ENCODE data around the gene UBTF. TPM values are rescaled to one million over a fixed set of nuclear protein-coding genes. Genes with fewer than 3 reads are reported as not detected.

UBTF gene
- total and polyA plus RNA-seq, 2 donors = 54.4 to 76.9 TPM

- H3K36me3 ChIP-seq (ENCODE audit: insufficient read depth) = no peaks in the 10 kb centered on the region
- H3K4me1 ChIP-seq (ENCODE audit: insufficient read depth) = no peaks in the 10 kb centered on the region
- H3K4me3 ChIP-seq (ENCODE audit: low read depth, low read length) = no peak within 1 kb of the TSS
- no peak within 1 kb of the TSS for H3K27ac ChIP-seq (ENCODE audit: low read depth)
- DNase-seq (ENCODE audit: extremely low spot score) = no peak
- 12% methylated on average over 21 of the region's 21 CpGs for WGBS
Observed at GRCh38 chr17:44170499-44171201, 48.8 kb downstream of the UBTF start, which contains the start of gene ASB16. Gene ASB16, plus strand, starts transcription at chr17:44170704. Its CDS starts 86 bp downstream, at chr17:44170790.

DNA sequence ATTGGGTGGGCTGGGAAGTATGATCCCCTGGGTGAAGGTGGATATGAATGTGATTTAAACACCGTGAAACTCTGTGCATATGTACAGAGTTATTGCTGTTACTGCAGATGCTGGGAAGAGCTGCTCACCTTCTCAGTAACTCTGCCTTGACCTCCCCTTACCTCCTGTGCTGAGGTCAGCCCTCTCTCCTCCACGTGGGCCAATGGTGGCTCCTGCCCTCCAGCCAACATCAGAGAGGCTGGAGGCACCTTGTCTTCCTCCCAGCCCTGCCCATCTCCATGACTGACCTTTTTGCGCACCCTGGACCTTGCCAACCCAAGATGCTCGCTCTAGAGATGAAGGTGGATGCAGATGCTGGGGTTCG lies 49.4 kb downstream of the UBTF start:
- Histone ChIP-seq H3K27ac (ENCODE audit: low read depth) (no peak overlapping the region), H3K36me3 (ENCODE audit: insufficient read depth) (no peaks in the 10 kb centered on the region), H3K4me1 (ENCODE audit: insufficient read depth) (no peaks in the 10 kb centered on the region), H3K4me3 (ENCODE audit: low read depth, low read length) (no peak overlapping the region)
- DNase-seq (ENCODE audit: extremely low spot score) = no peak
- 30% methylated on average over 5 of the region's 5 CpGs for whole genome bisulfite sequencing

DNA sequence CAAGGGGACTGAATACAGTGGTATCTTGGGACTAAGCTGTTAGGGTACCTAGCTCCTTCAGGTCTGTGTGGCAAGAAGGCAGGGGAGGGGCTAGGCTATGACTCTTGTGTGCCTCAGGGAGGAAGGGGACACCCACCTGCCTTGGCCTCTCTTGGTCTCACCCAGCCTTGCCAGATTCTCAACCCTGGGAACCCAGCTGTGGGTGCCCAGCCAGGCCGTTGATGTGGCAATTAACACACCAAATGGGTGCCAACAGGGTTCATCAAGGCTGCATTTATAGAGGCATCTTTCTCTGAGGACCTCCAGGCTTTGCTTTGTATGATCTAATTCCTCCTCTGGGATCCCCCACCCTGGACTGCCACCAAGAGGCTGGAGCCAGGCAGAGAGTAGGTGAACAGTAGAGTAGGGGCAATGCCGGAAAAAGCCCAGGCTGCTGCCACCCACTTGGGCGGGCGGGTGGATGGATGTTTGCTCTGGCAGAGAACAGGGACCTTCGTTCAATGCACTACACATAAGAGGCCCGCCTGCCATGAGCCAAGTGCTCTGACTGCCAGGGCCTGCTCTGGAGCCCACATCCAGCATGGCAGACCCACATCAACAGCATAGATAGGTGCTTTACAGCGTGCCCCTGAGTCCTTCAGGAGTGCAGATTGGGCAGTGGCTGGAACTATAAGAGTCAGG lies 52.2 kb downstream of the UBTF start:
- no peak for DNase-seq (ENCODE audit: extremely low spot score)
- H3K4me3 ChIP-seq (ENCODE audit: low read depth, low read length) = no peak overlapping the region

DNA sequence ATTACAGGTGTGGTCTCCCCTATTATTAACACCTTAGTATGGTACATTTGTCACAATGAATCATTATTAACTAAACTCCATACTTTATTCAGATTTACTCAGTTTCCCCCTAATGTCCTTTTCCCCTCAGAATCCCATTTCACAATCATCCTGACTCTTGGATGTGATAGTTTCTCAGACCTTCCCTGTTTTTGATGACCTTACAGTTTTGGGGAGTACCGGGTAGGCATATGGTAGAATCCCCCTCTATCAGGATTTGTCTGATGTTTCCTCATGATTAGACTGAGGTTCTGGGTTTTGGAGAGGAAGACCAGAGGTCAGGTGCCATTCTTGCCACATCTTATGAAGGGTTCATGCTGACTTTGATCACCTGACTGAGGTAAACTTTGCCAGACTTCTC lies 55.0 kb downstream of the UBTF start:
- WGBS = 92% methylated on average over 1 of the region's 1 CpG
- no peak overlapping the region for H3K27ac ChIP-seq (ENCODE audit: low read depth)
- H3K36me3 ChIP-seq (ENCODE audit: insufficient read depth) = no peaks in the 10 kb centered on the region
- H3K4me3 ChIP-seq (ENCODE audit: low read depth, low read length) = no peak overlapping the region
- no peaks in the 10 kb centered on the region for H3K4me1 ChIP-seq (ENCODE audit: insufficient read depth)
- DNase-seq (ENCODE audit: extremely low spot score) = no peak

More for the DNA sequence above, 52.2 kb downstream of the UBTF start:
- H3K27ac ChIP-seq (ENCODE audit: low read depth) = no peak overlapping the region
- H3K36me3 ChIP-seq (ENCODE audit: insufficient read depth) = no peaks in the 10 kb centered on the region
- 91% methylated on average over 7 of the region's 7 CpGs for WGBS
- H3K4me1 ChIP-seq (ENCODE audit: insufficient read depth) = no peaks in the 10 kb centered on the region

DNA sequence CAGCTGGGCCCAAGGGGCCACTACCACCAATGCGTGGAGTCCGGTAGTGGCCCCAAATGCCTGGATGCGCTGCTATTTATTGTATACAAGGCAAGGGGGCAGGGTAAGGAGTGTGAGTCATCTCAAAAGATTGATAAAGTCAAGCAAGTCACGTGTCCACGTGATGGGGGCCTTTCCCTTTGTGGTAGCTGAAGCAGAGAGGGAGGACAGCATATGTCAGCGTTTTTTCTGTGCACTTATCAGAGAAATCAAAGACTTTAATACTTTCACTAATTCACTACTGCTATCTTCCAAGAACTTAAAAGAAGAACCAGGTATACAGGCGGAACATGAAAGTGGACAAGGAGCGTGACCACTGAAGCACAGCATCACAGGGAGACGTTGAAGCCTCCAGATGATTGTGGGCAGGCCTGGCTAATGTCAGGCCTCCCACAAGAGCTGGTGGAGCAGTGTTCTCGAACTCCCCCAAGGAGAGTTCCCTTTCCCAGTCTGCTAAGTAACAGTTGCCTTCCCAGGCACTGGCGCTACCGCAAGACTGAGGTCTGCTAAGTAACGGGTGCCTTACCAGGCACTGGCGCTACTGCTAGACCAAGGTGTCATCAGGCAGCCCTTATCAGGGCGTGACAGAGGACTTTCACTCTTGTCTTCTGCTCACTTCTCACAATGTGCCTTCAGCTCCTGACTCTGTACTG lies 59.8 kb downstream of the UBTF start:
- 88% methylated on average over 15 of the region's 15 CpGs for WGBS
- no peak overlapping the region for H3K4me3 ChIP-seq (ENCODE audit: low read depth, low read length)
- H3K4me1 ChIP-seq (ENCODE audit: insufficient read depth) = no peaks in the 10 kb centered on the region
- DNase-seq (ENCODE audit: extremely low spot score) = no peak
- H3K27ac ChIP-seq (ENCODE audit: low read depth) = no peak overlapping the region
- no peaks in the 10 kb centered on the region for H3K36me3 ChIP-seq (ENCODE audit: insufficient read depth)

- 85% methylated on average over 2 of the region's 2 CpGs for WGBS
- Histone ChIP-seq H3K36me3 (ENCODE audit: insufficient read depth) (no peaks in the 10 kb centered on the region), H3K27ac (ENCODE audit: low read depth) (no peak overlapping the region), H3K4me1 (ENCODE audit: insufficient read depth) (no peaks in the 10 kb centered on the region), H3K4me3 (ENCODE audit: low read depth, low read length) (no peak overlapping the region)
- DNase-seq (ENCODE audit: extremely low spot score) = no peak
Observed at GRCh38 chr17:44155488-44155887, 64.0 kb downstream of the UBTF start.

Small RNA genes lying within 50 kb of the gene (small RNA-seq; reads per million reads assigned to genes)
- gene MIR6782 = not detected

Other genes starting within 250 kb of the UBTF start
- gene NAGS, start 215.1 kb downstream of the UBTF start, total RNA-seq = 0.90 TPM
- 2.1 TPM for gene NAGS, start 215.1 kb downstream of the UBTF start, polyA plus RNA-seq
- gene TMEM101, start 204.7 kb downstream of the UBTF start, total RNA-seq = 39.0 TPM
- 39.7 TPM for gene TMEM101, start 204.7 kb downstream of the UBTF start, polyA plus RNA-seq
- gene LSM12, start 153.0 kb downstream of the UBTF start, total RNA-seq = 17.2 TPM
- gene LSM12, start 153.0 kb downstream of the UBTF start, polyA plus RNA-seq = 20.9 TPM
- gene G6PC3, start 148.9 kb downstream of the UBTF start, total RNA-seq = 10.5 TPM
- 86.1 TPM for gene G6PC3, start 148.9 kb downstream of the UBTF start, polyA plus RNA-seq
- 26.9 TPM for gene HDAC5, start 96.0 kb downstream of the UBTF start, total RNA-seq
- 43.3 TPM for gene HDAC5, start 96.0 kb downstream of the UBTF start, polyA plus RNA-seq
- gene HROB, start 77.7 kb downstream of the UBTF start, total RNA-seq = 1.5 TPM
- gene HROB, start 77.7 kb downstream of the UBTF start, polyA plus RNA-seq = 0.87 TPM
- gene ASB16, start 49.0 kb downstream of the UBTF start, total RNA-seq = 0.69 TPM
- gene ASB16, start 49.0 kb downstream of the UBTF start, polyA plus RNA-seq = 1.2 TPM
- gene TMUB2, start 32.7 kb downstream of the UBTF start, total RNA-seq = 20.2 TPM
- 48.7 TPM for gene TMUB2, start 32.7 kb downstream of the UBTF start, polyA plus RNA-seq
- gene ATXN7L3, start 19.8 kb downstream of the UBTF start, total RNA-seq = 20.0 TPM
- 47.4 TPM for gene ATXN7L3, start 19.8 kb downstream of the UBTF start, polyA plus RNA-seq
- 6.7 TPM for gene SLC4A1, start 48.5 kb upstream of the UBTF start, total RNA-seq
- gene SLC4A1, start 48.5 kb upstream of the UBTF start, polyA plus RNA-seq = not detected
- gene RUNDC3A, start 88.9 kb upstream of the UBTF start, total RNA-seq = 2.0 TPM
- 1.8 TPM for gene RUNDC3A, start 88.9 kb upstream of the UBTF start, polyA plus RNA-seq
- gene SLC25A39, start 105.1 kb upstream of the UBTF start, total RNA-seq = 27.9 TPM
- 74.9 TPM for gene SLC25A39, start 105.1 kb upstream of the UBTF start, polyA plus RNA-seq
- 155 TPM for gene GRN, start 125.6 kb upstream of the UBTF start, total RNA-seq
- gene GRN, start 125.6 kb upstream of the UBTF start, polyA plus RNA-seq = 241 TPM
- 5.7 TPM for gene FAM171A2, start 144.2 kb upstream of the UBTF start, total RNA-seq
- gene FAM171A2, start 144.2 kb upstream of the UBTF start, polyA plus RNA-seq = 0.84 TPM
- 2.3 TPM for gene ITGA2B, start 170.0 kb upstream of the UBTF start, total RNA-seq
- 0.56 TPM for gene ITGA2B, start 170.0 kb upstream of the UBTF start, polyA plus RNA-seq

All from urinary bladder (tissue), 4 donors.